ENCODE measurements around the gene LNPEP.

Gene LNPEP

GRCh38 chr5:97002983-97003382 is 67.1 kb downstream of the LNPEP start:
- Histone ChIP-seq H3K9me3 (ENCODE audit: insufficient read depth, low read length) (no peaks in the 10 kb centered on the region), H3K9ac (ENCODE audit: insufficient read length, low read depth) (no peak overlapping the region), H3K27me3 (ENCODE audit: insufficient read depth, insufficient read length) (no peaks in the 10 kb centered on the region), H3K36me3 (ENCODE audit: insufficient read depth, insufficient read length, low read length) (no peaks in the 10 kb centered on the region), H3K4me3 (ENCODE audit: insufficient read length, low read depth) (no peak overlapping the region), H3K4me1 (ENCODE audit: insufficient read depth, insufficient read length) (no peaks in the 10 kb centered on the region)
- no peak for TF ChIP-seq SUZ12 (IDR thresholded peaks at IDR 0.05; ENCODE audit: extremely low read depth, insufficient read depth, insufficient read length)
- TF ChIP-seq ZNF274 (IDR thresholded peaks at IDR 0.05; ENCODE audit: low read depth, low read length) = no peak
- no peak for TF ChIP-seq YY1 (IDR thresholded peaks at IDR 0.05; ENCODE audit: insufficient read depth, insufficient read length)
- DNase-seq (ENCODE audit: low read depth, low spot score) = no peak

DNA sequence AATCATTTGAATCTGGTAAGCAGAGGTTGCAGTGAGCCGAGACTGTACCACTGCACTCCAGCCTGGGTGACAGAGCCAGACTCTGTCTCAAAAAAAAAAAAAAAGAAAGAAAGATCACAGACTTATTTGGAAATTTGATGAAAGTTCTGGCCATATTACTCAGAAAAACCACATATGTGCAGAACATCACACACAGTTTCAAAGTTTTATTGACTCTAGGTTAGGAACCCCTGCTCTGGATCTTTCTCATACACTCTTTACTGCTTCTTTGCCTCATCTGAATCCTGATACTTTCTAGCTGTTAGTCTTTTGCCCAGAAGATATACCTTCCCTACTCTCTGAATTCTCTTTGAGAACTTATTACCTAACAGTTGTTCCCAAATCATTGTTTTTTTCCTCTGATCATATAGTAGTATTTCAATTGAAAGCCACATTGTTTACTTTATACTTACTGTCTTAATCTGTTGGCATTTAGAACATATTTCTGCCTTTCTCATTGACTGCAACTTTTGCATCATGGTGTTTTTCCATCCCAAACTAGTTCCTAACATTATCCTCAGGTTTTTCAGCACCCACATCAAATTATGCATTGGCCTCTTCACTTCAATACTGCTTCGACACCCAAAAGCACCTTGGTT is 68.7 kb downstream of the LNPEP start:
- Histone ChIP-seq H3K4me3 (ENCODE audit: insufficient read length, low read depth) (no peak overlapping the region), H3K27me3 (ENCODE audit: insufficient read depth, insufficient read length) (no peaks in the 10 kb centered on the region), H3K4me1 (ENCODE audit: insufficient read depth, insufficient read length) (no peaks in the 10 kb centered on the region), H3K9ac (ENCODE audit: insufficient read length, low read depth) (no peak overlapping the region), H3K9me3 (ENCODE audit: insufficient read depth, low read length) (no peaks in the 10 kb centered on the region), H3K36me3 (ENCODE audit: insufficient read depth, insufficient read length, low read length) (no peaks in the 10 kb centered on the region)
- no peak for DNase-seq (ENCODE audit: low read depth, low spot score)
- no peak for TF ChIP-seq YY1 (IDR thresholded peaks at IDR 0.05; ENCODE audit: insufficient read depth, insufficient read length)
- TF ChIP-seq SUZ12 (IDR thresholded peaks at IDR 0.05; ENCODE audit: extremely low read depth, insufficient read depth, insufficient read length) = no peak
- no peak for TF ChIP-seq ZNF274 (IDR thresholded peaks at IDR 0.05; ENCODE audit: low read depth, low read length)

DNA sequence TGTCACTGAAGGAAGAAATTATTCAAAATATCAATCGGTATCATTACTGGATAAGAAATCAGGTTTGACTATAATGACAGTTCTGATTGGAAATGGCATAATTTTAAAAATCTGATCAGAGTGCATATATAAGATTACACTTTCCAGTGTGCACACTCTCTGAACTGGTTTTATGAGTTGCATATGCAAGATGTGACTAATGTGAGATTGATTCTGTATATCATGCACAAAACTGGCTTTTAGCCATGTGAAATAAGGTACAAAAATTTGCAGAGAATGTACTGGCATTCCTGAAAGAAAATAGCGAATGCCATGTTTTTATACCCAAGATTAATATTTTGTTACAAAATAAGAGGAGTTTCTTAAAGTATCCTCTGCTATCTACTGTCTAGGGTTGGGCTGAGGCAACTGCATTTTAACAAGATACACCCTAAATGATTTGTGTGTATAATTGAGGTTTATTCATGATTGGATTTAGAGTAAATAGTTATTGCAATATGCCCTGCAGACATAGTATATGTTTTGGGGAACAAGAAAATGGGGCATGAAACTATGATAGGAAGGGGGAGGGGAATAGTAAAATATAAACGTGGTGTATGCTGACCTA is 70.7 kb downstream of the LNPEP start:
- no peak overlapping the region for H3K4me3 ChIP-seq (ENCODE audit: insufficient read length, low read depth)
- H3K27me3 ChIP-seq (ENCODE audit: insufficient read depth, insufficient read length) = no peaks in the 10 kb centered on the region
- TF ChIP-seq YY1 (IDR thresholded peaks at IDR 0.05; ENCODE audit: insufficient read depth, insufficient read length) (no peak), SUZ12 (IDR thresholded peaks at IDR 0.05; ENCODE audit: extremely low read depth, insufficient read depth, insufficient read length) (no peak), ZNF274 (IDR thresholded peaks at IDR 0.05; ENCODE audit: low read depth, low read length) (no peak)
- no peaks in the 10 kb centered on the region for H3K4me1 ChIP-seq (ENCODE audit: insufficient read depth, insufficient read length)
- no peaks in the 10 kb centered on the region for H3K36me3 ChIP-seq (ENCODE audit: insufficient read depth, insufficient read length, low read length)
- no peaks in the 10 kb centered on the region for H3K9me3 ChIP-seq (ENCODE audit: insufficient read depth, low read length)
- H3K9ac ChIP-seq (ENCODE audit: insufficient read length, low read depth) = no peak overlapping the region
- DNase-seq (ENCODE audit: low read depth, low spot score) = no peak

- Histone ChIP-seq H3K27me3 (ENCODE audit: insufficient read depth, insufficient read length) (no peaks in the 10 kb centered on the region), H3K9me3 (ENCODE audit: insufficient read depth, low read length) (no peaks in the 10 kb centered on the region), H3K9ac (ENCODE audit: insufficient read length, low read depth) (no peak overlapping the region), H3K4me1 (ENCODE audit: insufficient read depth, insufficient read length) (no peaks in the 10 kb centered on the region), H3K36me3 (ENCODE audit: insufficient read depth, insufficient read length, low read length) (no peaks in the 10 kb centered on the region), H3K4me3 (ENCODE audit: insufficient read length, low read depth) (no peak overlapping the region)
- no peak for DNase-seq (ENCODE audit: low read depth, low spot score)
- TF ChIP-seq YY1 (IDR thresholded peaks at IDR 0.05; ENCODE audit: insufficient read depth, insufficient read length) = no peak
Observed at GRCh38 chr5:97009212-97009898, 73.5 kb downstream of the LNPEP start.

DNA sequence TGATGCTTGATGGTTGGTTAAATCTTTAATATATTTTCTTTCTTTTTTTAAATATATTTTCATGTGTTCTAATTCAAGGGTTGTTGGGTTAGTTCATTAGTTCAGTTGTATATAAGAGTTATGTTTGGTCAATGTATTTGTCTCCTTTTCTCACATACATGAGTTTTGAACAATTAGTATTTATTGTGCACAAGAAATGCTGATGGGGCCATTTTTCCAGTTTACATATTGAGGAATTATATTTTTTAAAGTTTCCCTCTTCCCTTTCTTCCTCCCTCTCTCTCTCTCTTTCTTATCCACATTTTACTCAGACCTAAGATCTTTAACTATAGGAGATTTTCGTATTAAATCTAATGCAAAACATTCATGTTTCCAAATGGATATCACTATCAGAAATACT is 74.0 kb downstream of the LNPEP start:
- no peaks in the 10 kb centered on the region for H3K36me3 ChIP-seq (ENCODE audit: insufficient read depth, insufficient read length, low read length)
- H3K9ac ChIP-seq (ENCODE audit: insufficient read length, low read depth) = no peak overlapping the region
- H3K9me3 ChIP-seq (ENCODE audit: insufficient read depth, low read length) = no peaks in the 10 kb centered on the region
- TF ChIP-seq YY1 (IDR thresholded peaks at IDR 0.05; ENCODE audit: insufficient read depth, insufficient read length) (no peak), SUZ12 (IDR thresholded peaks at IDR 0.05; ENCODE audit: extremely low read depth, insufficient read depth, insufficient read length) (no peak), ZNF274 (IDR thresholded peaks at IDR 0.05; ENCODE audit: low read depth, low read length) (no peak)
- no peaks in the 10 kb centered on the region for H3K4me1 ChIP-seq (ENCODE audit: insufficient read depth, insufficient read length)
- no peak overlapping the region for H3K4me3 ChIP-seq (ENCODE audit: insufficient read length, low read depth)
- H3K27me3 ChIP-seq (ENCODE audit: insufficient read depth, insufficient read length) = no peaks in the 10 kb centered on the region
- no peak for DNase-seq (ENCODE audit: low read depth, low spot score)

GRCh38 chr5:97010606-97011005 is 74.7 kb downstream of the LNPEP start:
- Histone ChIP-seq H3K36me3 (ENCODE audit: insufficient read depth, insufficient read length, low read length) (no peaks in the 10 kb centered on the region), H3K9ac (ENCODE audit: insufficient read length, low read depth) (no peak overlapping the region), H3K4me1 (ENCODE audit: insufficient read depth, insufficient read length) (no peaks in the 10 kb centered on the region), H3K9me3 (ENCODE audit: insufficient read depth, low read length) (no peaks in the 10 kb centered on the region), H3K27me3 (ENCODE audit: insufficient read depth, insufficient read length) (no peaks in the 10 kb centered on the region), H3K4me3 (ENCODE audit: insufficient read length, low read depth) (no peak overlapping the region)
- TF ChIP-seq ZNF274 (IDR thresholded peaks at IDR 0.05; ENCODE audit: low read depth, low read length) (no peak), YY1 (IDR thresholded peaks at IDR 0.05; ENCODE audit: insufficient read depth, insufficient read length) (no peak), SUZ12 (IDR thresholded peaks at IDR 0.05; ENCODE audit: extremely low read depth, insufficient read depth, insufficient read length) (no peak)
- no peak for DNase-seq (ENCODE audit: low read depth, low spot score)

GRCh38 chr5:97011567-97011966 is 75.7 kb downstream of the LNPEP start:
- Histone ChIP-seq H3K36me3 (ENCODE audit: insufficient read depth, insufficient read length, low read length) (no peaks in the 10 kb centered on the region), H3K4me3 (ENCODE audit: insufficient read length, low read depth) (no peak overlapping the region), H3K27me3 (ENCODE audit: insufficient read depth, insufficient read length) (no peaks in the 10 kb centered on the region), H3K9ac (ENCODE audit: insufficient read length, low read depth) (no peak overlapping the region), H3K4me1 (ENCODE audit: insufficient read depth, insufficient read length) (no peaks in the 10 kb centered on the region), H3K9me3 (ENCODE audit: insufficient read depth, low read length) (no peaks in the 10 kb centered on the region)
- no peak for TF ChIP-seq YY1 (IDR thresholded peaks at IDR 0.05; ENCODE audit: insufficient read depth, insufficient read length)
- TF ChIP-seq SUZ12 (IDR thresholded peaks at IDR 0.05; ENCODE audit: extremely low read depth, insufficient read depth, insufficient read length) = no peak
- TF ChIP-seq ZNF274 (IDR thresholded peaks at IDR 0.05; ENCODE audit: low read depth, low read length) = no peak
- no peak for DNase-seq (ENCODE audit: low read depth, low spot score)

Data from NT2/D1 (cell line).